Endothelial cell of umbilical vein (primary cell): ENCODE data around the gene FGD3. TPM values are rescaled to one million over a fixed set of nuclear protein-coding genes. Genes with fewer than 3 reads are reported as not detected.

ENCODE experiments used
- BruUV-seq: library from RNA; stranded (reverse); fragments of 400-500 nt; replicated peaks from 2 replicates; lab custom pipeline; 2021; lab: Mats Ljungman, UMichigan
- CTCF ChIA-PET: fragments of 300-600, 350-600 bp; sonication (Branson Sonifier 250); formaldehyde crosslinking; loops from one replicate; lab custom pipeline; 2021; ENCODE audit warnings: antibody characterized with exemption, inconsistent platforms; lab: Charles Lee
- POLR2A ChIA-PET: fragments of 300-600, 350-600 bp; sonication (Branson Sonifier 250); formaldehyde crosslinking; loops from one replicate; lab custom pipeline; 2021; ENCODE audit warnings: antibody characterized with exemption, inconsistent platforms; lab: Charles Lee
- DNase-seq: peaks from one replicate; pipeline ENCODE4 v3.0.0-alpha.2; 2011; ENCODE audit warnings: low read depth, low spot score
- FAIRE-seq: peaks from 2 replicates; lab custom pipeline; 2011; peaks lifted over from hg19 to GRCh38; lab: Jason Lieb, UNC
- H2AFZ ChIP-seq: 2 replicates; pipeline ENCODE4 v1.6.0; 2012; ENCODE audit warnings: low read depth, low read length, control low read depth, inconsistent platforms
- H3K27ac ChIP-seq: 2 replicates; pipeline ENCODE4 v1.5.1; 2011; ENCODE audit warnings: low read depth, mild to moderate bottlenecking, control low read depth, low read length, moderate library complexity; ENCODE audit not compliant: insufficient read depth
- H3K27me3 ChIP-seq, 2 experiments: 2 replicates each; pipeline versions ENCODE4 v1.6.0 to v1.6.1; 2011; ENCODE audit warnings: low read length in 2 of 2, mixed read lengths in 1 of 2; ENCODE audit not compliant: control insufficient read depth in 2 of 2, insufficient read depth in 2 of 2
- H3K36me3 ChIP-seq, 2 experiments: 2 replicates in 1 of 2; 3 replicates in 1 of 2; pipeline ENCODE4 v1.5.1; 2011; ENCODE audit warnings: low read length in 2 of 2, mild to moderate bottlenecking in 1 of 2, moderate library complexity in 1 of 2; ENCODE audit not compliant: control insufficient read depth in 2 of 2, insufficient read depth in 2 of 2; ENCODE audit errors: extremely low read depth in 1 of 2
- H3K4me1 ChIP-seq: 3 replicates; pipeline ENCODE4 v1.5.1; 2011; ENCODE audit warnings: mild to moderate bottlenecking, low read length; ENCODE audit not compliant: control insufficient read depth, insufficient read depth; ENCODE audit errors: extremely low read depth
- H3K4me2 ChIP-seq: 2 replicates; pipeline ENCODE4 v1.6.1; 2011; ENCODE audit warnings: low read length, control low read depth, mixed read lengths; ENCODE audit not compliant: insufficient read depth
- H3K4me3 ChIP-seq, 3 experiments: fragments of 200-600 bp in 1 of 3; sonication (generic), shearing (Covaris generic) in 1 of 3; replicated peaks in 1 of 3; 2 replicates each; pipeline ENCODE4 v1.5.1; 2011 to 2016; ENCODE audit warnings: control low read depth in 3 of 3, low read length in 3 of 3, mild to moderate bottlenecking in 2 of 3, inconsistent platforms in 1 of 3, low read depth in 1 of 3, moderate library complexity in 1 of 3; ENCODE audit not compliant: insufficient read depth in 1 of 3
- H3K79me2 ChIP-seq: 2 replicates; pipeline ENCODE4 v1.6.0; 2012; ENCODE audit warnings: low read length, inconsistent platforms; ENCODE audit not compliant: control insufficient read depth, insufficient read depth
- H3K9ac ChIP-seq: replicated peaks from 2 replicates; pipeline ENCODE3; 2011; ENCODE audit warnings: low read length, control low read depth; ENCODE audit not compliant: insufficient read depth; ENCODE audit errors: extremely low read depth
- H3K9me1 ChIP-seq: replicated peaks from 3 replicates; pipeline ENCODE4 v1.6.0; 2011; ENCODE audit warnings: mild to moderate bottlenecking, low read length; ENCODE audit not compliant: control insufficient read depth, insufficient read depth; ENCODE audit errors: extremely low read depth
- H3K9me3 ChIP-seq: replicated peaks from 2 replicates; pipeline ENCODE4 v1.5.1; 2012; ENCODE audit warnings: low read length, inconsistent platforms; ENCODE audit not compliant: control insufficient read depth, insufficient read depth
- H4K20me1 ChIP-seq: replicated peaks from 2 replicates; pipeline ENCODE3; 2011; ENCODE audit warnings: mild to moderate bottlenecking, low read length; ENCODE audit not compliant: control insufficient read depth, insufficient read depth; ENCODE audit errors: extremely low read depth
- CTCF ChIP-seq, 2 donors: IDR thresholded peaks; 1 replicate in 1 of 2; 2 replicates in 1 of 2; pipeline ENCODE4 v1.5.1; 2011; ENCODE audit warnings: low read length in 2 of 2, mild to moderate bottlenecking in 2 of 2, moderate library complexity in 2 of 2, control low read depth in 1 of 2, inconsistent platforms in 1 of 2, low read depth in 1 of 2; ENCODE audit not compliant: insufficient read depth in 1 of 2; ENCODE audit errors: extremely low read depth in 1 of 2
- EZH2 ChIP-seq: IDR thresholded peaks from 2 replicates; pipeline ENCODE4 v1.6.1; 2012; ENCODE audit warnings: borderline replicate concordance, low read depth, mild to moderate bottlenecking, moderate library complexity, low read length, inconsistent platforms; ENCODE audit not compliant: severe bottlenecking
- FOS ChIP-seq: IDR thresholded peaks from 2 replicates; pipeline ENCODE4 v1.6.1; 2011; ENCODE audit warnings: mild to moderate bottlenecking, low read length, moderate library complexity, borderline replicate concordance; ENCODE audit not compliant: insufficient read depth
- GATA2 ChIP-seq: IDR thresholded peaks from 2 replicates; pipeline ENCODE4 v1.7.0; 2011; ENCODE audit warnings: low read depth, mild to moderate bottlenecking, moderate library complexity, mixed read lengths, low read length; ENCODE audit not compliant: insufficient read length, insufficient read depth
- JUN ChIP-seq: IDR thresholded peaks from 2 replicates; pipeline ENCODE4 v1.6.1; 2011; ENCODE audit warnings: borderline replicate concordance, low read depth; ENCODE audit not compliant: insufficient read length, insufficient read depth
- MAX ChIP-seq: IDR thresholded peaks from 2 replicates; pipeline ENCODE4 v1.6.1; 2011; ENCODE audit not compliant: insufficient read depth, insufficient read length
- MYC ChIP-seq: IDR thresholded peaks from one replicate; pipeline ENCODE4 v1.6.1; 2011; ENCODE audit warnings: mild to moderate bottlenecking, low read depth, low read length
- POLR2A ChIP-seq: IDR thresholded peaks from 2 replicates; pipeline ENCODE4 v1.6.1; 2012; ENCODE audit warnings: low read depth, mild to moderate bottlenecking, control low read depth, low read length
- POLR2AphosphoS5 ChIP-seq: IDR thresholded peaks from 2 replicates; pipeline ENCODE4 v1.6.1; 2012; ENCODE audit warnings: low read depth, mild to moderate bottlenecking, control low read depth, low read length, moderate library complexity; ENCODE audit not compliant: insufficient read depth
- dilution Hi-C: fragments of 300-500 bp; cut with MboI; formaldehyde crosslinking; loops from one replicate; pipeline ENCODE4 v1.15.0; 2019; ENCODE audit warnings: low sequenced_read_pairs; ENCODE audit not compliant: extremely low pct_ligation_motif_present
- intact Hi-C: fragments of 100-400 bp; cut with micrococcal nuclease; formaldehyde crosslinking; loops from one replicate; pipeline ENCODE4 v1.10.0; 2022
- polyA plus RNA-seq, 4 experiments: library from polyadenylated mRNA; depleted of rRNA in 3 of 4; stranded (reverse) in 3 of 4; unstranded in 1 of 4; fragments of >200 nt; gene quantifications; 2 replicates each; pipeline versions ENCODE4 v1.2.1 to v1.2.3, GENCODE V29; 2011 to 2012; ENCODE audit warnings: missing spikeins in 1 of 4
- total RNA-seq: library from RNA; stranded (reverse); gene quantifications from 2 replicates; pipeline ENCODE4 v1.2.3, GENCODE V29; 2021

Gene FGD3
- total and polyA plus RNA-seq, 2 donors (not counting 3 experiments of a cell fraction or from before 2014, with no cell fraction given), result not detected

- dilution Hi-C loops (no loop called here), intact Hi-C loops (no loop called here)
- H3K9me1 ChIP-seq, result no peaks in the 10 kb centered on the region
- H4K20me1 ChIP-seq, result no peaks in the 10 kb centered on the region
- no peaks in the 10 kb centered on the region for H3K4me1 ChIP-seq
- H3K9me3 ChIP-seq, result no peaks in the 10 kb centered on the region
- no peak overlapping the region for H3K4me3 ChIP-seq
- no peak overlapping the region for H2AFZ ChIP-seq
- no peaks in the 10 kb centered on the region for H3K36me3 ChIP-seq
- DNase-seq (no peak), FAIRE-seq (no peak)
- TF ChIP-seq FOS (no peak), EZH2 (no peak), MYC (no peak), GATA2 (no peak), POLR2AphosphoS5 (no peak), MAX (no peak), CTCF (IDR thresholded peaks at IDR 0.05; ENCODE audit: extremely low read depth in 1 of 2, insufficient read depth in 1 of 2, low read depth in 1 of 2, low read length in 2 of 2) (no peak), JUN (no peak), POLR2A (no peak)
- H3K27ac ChIP-seq, result no peak overlapping the region
- H3K9ac ChIP-seq, result no peak overlapping the region
- H3K27me3 ChIP-seq, result no peaks in the 10 kb centered on the region
- no TSS peak for BruUV-seq
- POLR2A ChIA-PET, result no interaction called here
- no peak overlapping the region for H3K4me2 ChIP-seq
- no peaks in the 10 kb centered on the region for H3K79me2 ChIP-seq
- CTCF ChIA-PET, result interaction anchor here (0.7 kb wide), 1 partner anchor 16 kb away, joined by 3 read pairs; no protein-coding TSS in a partner anchor
Observed at GRCh38 chr9:93009337-93010015, 62.2 kb downstream of the FGD3 start.
